ENCODE measurements around the gene FBLN2. TPM values are rescaled to one million over a fixed set of nuclear protein-coding genes. Genes with fewer than 3 reads are reported as not detected.

FBLN2 gene
- total RNA-seq, 1 donor from 2014 or later: 35.5 TPM

DNA sequence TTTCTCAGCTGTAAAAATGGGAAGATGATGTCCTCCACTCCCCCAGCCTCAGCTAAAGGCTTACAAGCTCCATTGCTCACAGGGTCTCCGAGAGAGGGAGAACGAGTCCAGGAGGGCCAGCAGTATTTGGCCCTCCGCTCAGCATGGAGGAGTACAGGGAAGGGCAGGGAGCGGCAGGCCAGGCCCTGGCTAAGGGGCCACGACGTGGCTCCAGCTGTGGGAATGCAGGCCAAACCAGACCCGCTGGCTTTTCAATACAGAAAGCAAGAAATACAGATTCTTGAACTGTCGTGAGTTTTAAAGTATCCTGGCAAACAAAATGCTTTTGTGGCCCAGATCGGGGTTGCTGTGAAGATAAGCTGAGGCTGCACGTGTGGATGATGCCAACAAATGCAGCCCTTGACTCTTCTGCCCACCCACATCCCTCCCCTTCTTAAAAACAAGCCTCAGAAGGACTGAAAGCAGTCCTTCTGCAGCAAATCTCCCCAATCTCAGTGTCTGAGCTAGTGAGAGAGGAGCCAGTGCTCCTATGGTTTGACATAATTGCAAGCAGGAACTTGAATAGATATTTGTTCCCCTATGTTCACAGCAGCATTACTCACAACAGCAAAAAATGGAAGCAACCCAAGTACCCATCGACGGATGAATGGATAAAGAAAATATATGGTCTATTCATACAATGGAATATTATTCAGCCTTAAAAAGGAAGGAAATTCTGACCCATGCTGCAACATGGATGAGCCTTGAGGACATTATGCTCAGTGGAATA, 18.5 kb upstream of the FBLN2 start:
- H3K4me1 ChIP-seq (ENCODE audit: control insufficient read depth in 3 of 3, insufficient read depth in 3 of 3, low read length in 3 of 3): peaks cover 12 to 21% (median 16%) of the 10 kb centered on the region in 3 donors
- H3K27me3 ChIP-seq (ENCODE audit: control insufficient read depth in 3 of 3, insufficient read depth in 3 of 3, low read length in 3 of 3): peaks cover 3 to 13% (median 6%) of the 10 kb centered on the region in 3 donors
- no peaks in the 10 kb centered on the region for H3K9me3 ChIP-seq (ENCODE audit: control insufficient read depth in 3 of 3, low read length in 3 of 3)
- H3K4me3 ChIP-seq (ENCODE audit: low read length in 3 of 3): no peak overlapping the region
- no peaks in the 10 kb centered on the region for H3K36me3 ChIP-seq (ENCODE audit: control insufficient read depth in 3 of 3, insufficient read depth in 3 of 3, low read length in 3 of 3)
- H3K9ac ChIP-seq (ENCODE audit: low read depth in 1 of 3, low read length in 3 of 3): no peak overlapping the region
- H3K27ac ChIP-seq (ENCODE audit: low read depth, low read length): no peak overlapping the region

DNA sequence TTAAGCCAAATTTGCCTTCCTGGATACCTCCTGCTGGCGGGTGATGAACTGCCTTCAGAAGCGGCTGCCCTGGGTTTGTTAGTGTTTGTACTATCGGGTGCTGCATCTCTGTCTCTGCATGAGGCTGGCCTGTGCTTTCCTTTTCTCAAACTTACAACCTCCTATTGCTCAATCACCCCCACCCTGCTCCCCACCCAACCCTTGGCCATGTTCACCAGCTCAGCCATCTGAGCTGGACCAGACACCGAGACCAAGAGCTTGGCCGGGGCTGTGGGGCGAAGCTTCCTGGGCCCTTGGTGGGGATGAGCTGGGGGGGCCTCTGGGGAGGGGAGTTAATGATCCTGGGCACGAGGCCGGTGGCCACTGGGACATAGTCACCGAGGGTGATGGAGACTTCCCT, 16.8 kb upstream of the FBLN2 start:
- no peaks in the 10 kb centered on the region for H3K9me3 ChIP-seq (ENCODE audit: control insufficient read depth in 3 of 3, low read length in 3 of 3)
- peaks cover 3 to 10% (median 10%) of the 10 kb centered on the region in 3 donors for H3K27me3 ChIP-seq (ENCODE audit: control insufficient read depth in 3 of 3, insufficient read depth in 3 of 3, low read length in 3 of 3)
- no peak overlapping the region for H3K27ac ChIP-seq (ENCODE audit: low read depth, low read length)
- peaks cover 8 to 12% (median 12%) of the 10 kb centered on the region in 3 donors for H3K4me1 ChIP-seq (ENCODE audit: control insufficient read depth in 3 of 3, insufficient read depth in 3 of 3, low read length in 3 of 3)
- H3K9ac ChIP-seq (ENCODE audit: low read depth in 1 of 3, low read length in 3 of 3): no peak overlapping the region
- H3K4me3 ChIP-seq (ENCODE audit: low read length in 3 of 3): no peak overlapping the region
- no peaks in the 10 kb centered on the region for H3K36me3 ChIP-seq (ENCODE audit: control insufficient read depth in 3 of 3, insufficient read depth in 3 of 3, low read length in 3 of 3)

DNA sequence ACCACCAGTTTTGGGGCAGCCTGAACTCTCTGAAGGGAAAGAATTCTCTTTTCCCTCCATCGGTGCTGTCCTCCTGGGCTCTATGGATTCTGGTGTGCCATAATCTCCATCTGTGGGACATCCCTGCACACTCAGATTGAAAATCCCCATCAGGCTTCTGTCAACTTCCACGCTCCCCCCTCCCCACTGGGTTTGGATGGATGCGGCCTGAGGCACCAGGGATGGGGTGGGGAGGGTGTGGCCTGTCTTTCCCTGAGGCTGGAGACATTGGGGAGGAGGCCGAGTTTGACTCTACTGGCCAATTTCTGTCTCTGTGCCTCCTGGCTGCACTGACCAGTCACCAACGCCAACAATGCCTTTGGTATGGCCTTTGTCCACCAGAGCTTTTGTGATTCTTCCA, 16.3 kb upstream of the FBLN2 start:
- no peak overlapping the region for H3K27ac ChIP-seq (ENCODE audit: low read depth, low read length)
- peaks cover 8 to 16% (median 12%) of the 10 kb centered on the region in 3 donors for H3K4me1 ChIP-seq (ENCODE audit: control insufficient read depth in 3 of 3, insufficient read depth in 3 of 3, low read length in 3 of 3)
- no peaks in the 10 kb centered on the region for H3K9me3 ChIP-seq (ENCODE audit: control insufficient read depth in 3 of 3, low read length in 3 of 3)
- peaks cover 3 to 13% (median 12%) of the 10 kb centered on the region in 3 donors for H3K27me3 ChIP-seq (ENCODE audit: control insufficient read depth in 3 of 3, insufficient read depth in 3 of 3, low read length in 3 of 3)
- no peaks in the 10 kb centered on the region for H3K36me3 ChIP-seq (ENCODE audit: control insufficient read depth in 3 of 3, insufficient read depth in 3 of 3, low read length in 3 of 3)
- H3K4me3 ChIP-seq (ENCODE audit: low read length in 3 of 3): no peak overlapping the region
- no peak overlapping the region for H3K9ac ChIP-seq (ENCODE audit: low read depth in 1 of 3, low read length in 3 of 3)

DNA sequence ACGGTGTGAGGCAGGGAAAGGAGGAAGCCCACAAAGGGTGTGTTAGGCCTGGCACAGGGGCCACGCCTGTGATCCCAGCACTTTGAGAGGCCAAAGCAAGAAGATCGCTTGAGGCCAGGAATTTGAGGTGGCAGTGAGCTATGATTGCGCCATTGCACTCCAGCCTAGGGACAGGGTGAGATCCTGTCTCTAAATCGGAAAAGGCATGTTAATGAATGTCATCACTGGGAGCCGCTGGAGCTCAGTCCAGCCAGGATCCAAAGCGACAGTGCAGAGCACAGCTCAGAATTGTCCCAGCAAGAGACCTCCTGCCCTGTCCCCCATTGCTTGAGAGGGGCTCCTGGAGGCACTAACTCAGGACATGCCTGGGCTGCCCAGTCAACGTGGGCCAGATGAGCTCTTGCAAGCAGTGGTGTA, 15.0 kb upstream of the FBLN2 start:
- no peaks in the 10 kb centered on the region for H3K36me3 ChIP-seq (ENCODE audit: control insufficient read depth in 3 of 3, insufficient read depth in 3 of 3, low read length in 3 of 3)
- H3K4me1 ChIP-seq (ENCODE audit: control insufficient read depth in 3 of 3, insufficient read depth in 3 of 3, low read length in 3 of 3): peaks cover 6 to 14% (median 10%) of the 10 kb centered on the region in 3 donors
- H3K27me3 ChIP-seq (ENCODE audit: control insufficient read depth in 3 of 3, insufficient read depth in 3 of 3, low read length in 3 of 3): peaks cover 3 to 14% (median 13%) of the 10 kb centered on the region in 3 donors
- H3K9me3 ChIP-seq (ENCODE audit: control insufficient read depth in 3 of 3, low read length in 3 of 3): no peaks in the 10 kb centered on the region
- H3K9ac ChIP-seq (ENCODE audit: low read depth in 1 of 3, low read length in 3 of 3): no peak overlapping the region
- H3K4me3 ChIP-seq (ENCODE audit: low read length in 3 of 3): no peak overlapping the region
- H3K27ac ChIP-seq (ENCODE audit: low read depth, low read length): no peak overlapping the region

DNA sequence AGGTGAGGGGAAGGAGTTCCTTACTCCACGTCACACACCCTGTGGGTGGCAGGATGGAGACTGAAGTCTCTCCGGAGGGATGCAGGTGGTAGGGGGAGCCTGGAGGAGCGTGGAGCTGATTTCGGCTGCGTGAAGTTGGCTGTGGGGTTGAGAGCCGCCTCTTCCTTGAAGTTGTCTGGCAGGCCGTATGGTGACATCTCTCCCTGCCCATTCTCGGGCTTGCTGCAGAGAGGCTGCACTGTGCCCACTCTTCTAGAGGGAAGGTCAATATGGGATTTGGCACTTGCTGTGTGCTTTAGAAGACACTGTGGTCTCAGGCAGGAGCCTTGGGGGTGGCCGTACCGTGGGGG, 13.4 kb upstream of the FBLN2 start:
- Histone ChIP-seq H3K9ac (ENCODE audit: low read depth in 1 of 3, low read length in 3 of 3) (no peak overlapping the region), H3K4me1 (ENCODE audit: control insufficient read depth in 3 of 3, insufficient read depth in 3 of 3, low read length in 3 of 3) (peaks cover 7 to 11% (median 10%) of the 10 kb centered on the region in 3 donors), H3K36me3 (ENCODE audit: control insufficient read depth in 3 of 3, insufficient read depth in 3 of 3, low read length in 3 of 3) (no peaks in the 10 kb centered on the region), H3K9me3 (ENCODE audit: control insufficient read depth in 3 of 3, low read length in 3 of 3) (no peaks in the 10 kb centered on the region), H3K4me3 (ENCODE audit: low read length in 3 of 3) (no peak overlapping the region), H3K27ac (ENCODE audit: low read depth, low read length) (no peak overlapping the region), H3K27me3 (ENCODE audit: control insufficient read depth in 3 of 3, insufficient read depth in 3 of 3, low read length in 3 of 3) (peaks cover 3 to 17% (median 8%) of the 10 kb centered on the region in 3 donors)

DNA sequence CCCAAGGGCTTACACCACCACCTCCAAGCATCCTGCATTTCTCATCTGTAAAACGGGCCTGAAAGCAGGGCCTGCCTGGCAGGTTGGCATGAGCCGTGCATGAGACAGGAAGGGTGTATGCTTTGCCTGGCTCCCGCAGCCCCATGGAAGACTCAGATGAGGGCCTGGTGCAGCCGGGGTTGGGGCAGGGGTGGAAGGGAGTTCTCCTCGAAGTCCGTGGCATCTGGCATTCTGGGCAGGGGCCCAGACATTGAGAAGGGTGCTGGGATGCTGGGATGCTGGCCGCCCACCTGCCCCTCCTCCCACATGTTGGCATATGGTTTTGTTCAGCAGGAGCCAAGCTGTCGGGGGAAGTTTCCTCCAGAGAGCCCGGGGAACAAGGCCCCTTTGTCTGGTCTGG, 13.0 kb upstream of the FBLN2 start:
- H3K4me1 ChIP-seq (ENCODE audit: control insufficient read depth in 3 of 3, insufficient read depth in 3 of 3, low read length in 3 of 3): peaks cover 7 to 11% (median 10%) of the 10 kb centered on the region in 3 donors
- H3K27me3 ChIP-seq (ENCODE audit: control insufficient read depth in 3 of 3, insufficient read depth in 3 of 3, low read length in 3 of 3): peaks cover 3 to 17% (median 8%) of the 10 kb centered on the region in 3 donors
- H3K4me3 ChIP-seq (ENCODE audit: low read length in 3 of 3): no peak overlapping the region
- no peaks in the 10 kb centered on the region for H3K9me3 ChIP-seq (ENCODE audit: control insufficient read depth in 3 of 3, low read length in 3 of 3)
- no peaks in the 10 kb centered on the region for H3K36me3 ChIP-seq (ENCODE audit: control insufficient read depth in 3 of 3, insufficient read depth in 3 of 3, low read length in 3 of 3)
- H3K27ac ChIP-seq (ENCODE audit: low read depth, low read length): no peak overlapping the region
- H3K9ac ChIP-seq (ENCODE audit: low read depth in 1 of 3, low read length in 3 of 3): no peak overlapping the region

DNA sequence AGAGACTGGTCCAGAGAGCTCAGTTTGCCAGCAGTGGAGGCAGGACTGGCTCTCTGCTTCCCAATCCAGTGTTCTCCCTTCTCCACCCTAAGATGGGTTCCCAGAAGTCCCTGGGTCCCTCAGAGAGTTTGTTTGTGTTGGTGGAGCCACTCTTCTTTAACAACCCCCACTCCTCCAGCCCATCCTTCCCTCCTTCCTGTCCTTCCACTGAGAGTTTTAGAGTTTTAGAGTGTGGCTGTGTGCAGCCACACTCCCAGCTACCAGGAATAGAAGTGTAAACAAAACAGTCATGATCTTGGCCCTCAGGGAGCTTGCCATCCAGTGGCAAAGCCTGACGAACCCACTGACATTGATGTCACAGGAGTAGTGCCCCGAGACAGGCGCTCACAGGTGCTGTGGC, 12.5 kb upstream of the FBLN2 start:
- Histone ChIP-seq H3K4me1 (ENCODE audit: control insufficient read depth in 3 of 3, insufficient read depth in 3 of 3, low read length in 3 of 3) (peaks cover 7 to 11% (median 10%) of the 10 kb centered on the region in 3 donors), H3K9ac (ENCODE audit: low read depth in 1 of 3, low read length in 3 of 3) (no peak overlapping the region), H3K27me3 (ENCODE audit: control insufficient read depth in 3 of 3, insufficient read depth in 3 of 3, low read length in 3 of 3) (peaks cover 3 to 17% (median 8%) of the 10 kb centered on the region in 3 donors), H3K36me3 (ENCODE audit: control insufficient read depth in 3 of 3, insufficient read depth in 3 of 3, low read length in 3 of 3) (no peaks in the 10 kb centered on the region), H3K27ac (ENCODE audit: low read depth, low read length) (no peak overlapping the region), H3K9me3 (ENCODE audit: control insufficient read depth in 3 of 3, low read length in 3 of 3) (no peaks in the 10 kb centered on the region), H3K4me3 (ENCODE audit: low read length in 3 of 3) (no peak overlapping the region)

DNA sequence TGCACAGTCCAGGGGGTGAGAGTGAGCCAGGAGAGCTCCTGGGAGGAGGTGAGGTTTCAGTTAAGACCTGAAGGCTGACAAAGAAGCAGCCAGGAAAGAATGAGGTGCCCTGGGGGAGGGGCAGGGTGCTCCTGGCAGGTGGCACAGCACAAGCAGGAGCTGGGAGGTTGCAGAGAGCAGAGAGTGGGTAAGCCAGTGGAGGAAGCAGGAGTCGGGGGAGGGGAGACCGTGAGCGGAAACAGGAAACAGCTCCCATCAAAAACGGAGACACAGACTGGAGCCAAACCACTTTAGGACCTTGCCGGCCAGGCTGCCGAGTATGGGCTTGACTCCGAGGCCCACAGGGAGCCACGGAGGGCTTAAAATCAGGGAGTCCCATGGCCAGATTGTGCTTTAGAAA, 12.1 kb upstream of the FBLN2 start:
- H3K9ac ChIP-seq (ENCODE audit: low read depth in 1 of 3, low read length in 3 of 3): no peak overlapping the region
- H3K4me3 ChIP-seq (ENCODE audit: low read length in 3 of 3): no peak overlapping the region
- H3K4me1 ChIP-seq (ENCODE audit: control insufficient read depth in 3 of 3, insufficient read depth in 3 of 3, low read length in 3 of 3): peaks cover 7 to 11% (median 10%) of the 10 kb centered on the region in 3 donors
- H3K36me3 ChIP-seq (ENCODE audit: control insufficient read depth in 3 of 3, insufficient read depth in 3 of 3, low read length in 3 of 3): no peaks in the 10 kb centered on the region
- peaks cover 3 to 17% (median 8%) of the 10 kb centered on the region in 3 donors for H3K27me3 ChIP-seq (ENCODE audit: control insufficient read depth in 3 of 3, insufficient read depth in 3 of 3, low read length in 3 of 3)
- H3K27ac ChIP-seq (ENCODE audit: low read depth, low read length): no peak overlapping the region
- H3K9me3 ChIP-seq (ENCODE audit: control insufficient read depth in 3 of 3, low read length in 3 of 3): no peaks in the 10 kb centered on the region

DNA sequence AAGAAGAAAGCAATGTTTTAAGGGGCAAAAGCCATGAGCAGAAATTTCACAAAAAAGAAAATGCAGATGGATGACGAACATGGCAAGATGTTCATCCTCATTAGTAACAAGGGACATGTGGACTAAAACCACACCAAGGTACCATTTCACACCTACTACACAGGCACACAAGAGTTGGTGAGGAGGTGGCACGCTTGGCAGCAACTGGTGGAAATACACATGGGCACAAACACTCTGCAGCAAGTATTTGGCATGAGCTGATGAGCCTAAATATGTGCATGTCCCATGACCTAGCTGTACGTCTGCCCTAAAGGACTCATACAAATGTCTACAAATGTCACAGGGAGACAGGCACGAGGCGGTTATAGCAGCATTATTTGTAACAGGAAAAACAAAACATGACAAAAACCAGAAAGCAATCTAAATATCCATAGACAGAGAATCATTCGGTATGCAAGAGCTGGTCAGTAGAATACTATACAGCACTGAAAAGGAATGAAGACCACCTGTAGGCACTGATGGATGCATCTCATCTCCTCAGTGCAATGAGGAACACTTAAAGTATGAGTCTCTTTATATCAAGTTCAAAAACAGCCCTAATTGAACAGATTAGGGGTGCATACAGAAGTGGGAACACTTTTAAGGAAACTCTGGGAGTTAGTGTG, 11.5 kb upstream of the FBLN2 start:
- no peak overlapping the region for H3K27ac ChIP-seq (ENCODE audit: low read depth, low read length)
- H3K4me1 ChIP-seq (ENCODE audit: control insufficient read depth in 3 of 3, insufficient read depth in 3 of 3, low read length in 3 of 3): peaks cover 7 to 11% (median 10%) of the 10 kb centered on the region in 3 donors
- H3K27me3 ChIP-seq (ENCODE audit: control insufficient read depth in 3 of 3, insufficient read depth in 3 of 3, low read length in 3 of 3): peaks cover 3 to 17% (median 8%) of the 10 kb centered on the region in 3 donors
- H3K4me3 ChIP-seq (ENCODE audit: low read length in 3 of 3): no peak overlapping the region
- H3K9ac ChIP-seq (ENCODE audit: low read depth in 1 of 3, low read length in 3 of 3): no peak overlapping the region
- H3K36me3 ChIP-seq (ENCODE audit: control insufficient read depth in 3 of 3, insufficient read depth in 3 of 3, low read length in 3 of 3): no peaks in the 10 kb centered on the region
- H3K9me3 ChIP-seq (ENCODE audit: control insufficient read depth in 3 of 3, low read length in 3 of 3): no peaks in the 10 kb centered on the region

DNA sequence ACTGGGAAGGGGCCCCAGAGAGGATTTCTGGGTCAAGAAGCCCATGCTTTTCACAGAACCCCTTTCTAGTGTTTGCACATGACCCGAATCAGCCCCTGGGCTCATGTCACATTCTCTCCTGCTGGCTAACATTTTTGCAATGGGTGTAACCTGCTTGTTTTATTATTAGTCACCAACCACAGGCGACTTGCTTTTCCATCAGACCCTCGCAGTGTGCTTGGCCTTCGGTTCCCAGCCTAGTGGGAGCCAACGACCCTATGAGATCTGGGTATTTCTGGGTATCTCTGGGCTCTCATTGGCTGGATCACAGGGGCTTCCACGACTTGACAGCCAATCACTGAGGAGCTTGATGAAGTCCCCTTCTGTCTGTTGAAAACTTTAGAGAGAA, 11.0 kb upstream of the FBLN2 start:
- Histone ChIP-seq H3K4me1 (ENCODE audit: control insufficient read depth in 3 of 3, insufficient read depth in 3 of 3, low read length in 3 of 3) (peaks cover 7 to 11% (median 10%) of the 10 kb centered on the region in 3 donors), H3K4me3 (ENCODE audit: low read length in 3 of 3) (no peak overlapping the region), H3K9me3 (ENCODE audit: control insufficient read depth in 3 of 3, low read length in 3 of 3) (no peaks in the 10 kb centered on the region), H3K27ac (ENCODE audit: low read depth, low read length) (peak overlapping the region; percentile 28), H3K27me3 (ENCODE audit: control insufficient read depth in 3 of 3, insufficient read depth in 3 of 3, low read length in 3 of 3) (peaks cover 3 to 17% (median 8%) of the 10 kb centered on the region in 3 donors), H3K36me3 (ENCODE audit: control insufficient read depth in 3 of 3, insufficient read depth in 3 of 3, low read length in 3 of 3) (no peaks in the 10 kb centered on the region), H3K9ac (ENCODE audit: low read depth in 1 of 3, low read length in 3 of 3) (no peak overlapping the region)
